GM12801 (cell line): ENCODE measurements around the gene SSTR3.

ENCODE experiments used
- CTCF ChIP-seq: IDR thresholded peaks from one replicate; pipeline ENCODE4 v1.5.1; 2011; ENCODE audit warnings: control low read depth; ENCODE audit not compliant: insufficient read length; ENCODE audit errors: extremely low read depth

Gene SSTR3

GRCh38 chr22:37197451-37198257 is 14.6 kb downstream of the SSTR3 start:
- no peak for TF ChIP-seq CTCF

- no peak for TF ChIP-seq CTCF
Observed at GRCh38 chr22:37196539-37197450, 15.5 kb downstream of the SSTR3 start.

GRCh38 chr22:37195921-37196320 is 16.4 kb downstream of the SSTR3 start:
- TF ChIP-seq CTCF, result no peak

- no peak for TF ChIP-seq CTCF
Observed at GRCh38 chr22:37194750-37195149, 17.5 kb downstream of the SSTR3 start.

- TF ChIP-seq CTCF, result no peak
Observed at GRCh38 chr22:37193629-37194191, 18.6 kb downstream of the SSTR3 start.

GRCh38 chr22:37192741-37193140 is 19.5 kb downstream of the SSTR3 start:
- TF ChIP-seq CTCF, result no peak

GRCh38 chr22:37192204-37192603 is 20.1 kb downstream of the SSTR3 start:
- no peak for TF ChIP-seq CTCF
